ENCODE results near the gene RPS6KA4. TPM values are rescaled to one million over a fixed set of nuclear protein-coding genes. Genes with fewer than 3 reads are reported as not detected.

Gene RPS6KA4
- total and polyA plus RNA-seq, 2 of the 13 experiments (the other 11 are each of a cell fraction or from before 2014, with no cell fraction given) = 8.9 to 14.2 TPM

GRCh38 chr11:64317325-64317960 lies 41.5 kb upstream of the RPS6KA4 start, which contains the start of gene TRMT112 (continued):
- TF ChIP-seq NR3C1 (CRISPR knock-in tag; IDR thresholded peaks at IDR 0.05) (no peak), NFIB (CRISPR knock-in tag; IDR thresholded peaks at IDR 0.05; ENCODE audit: borderline replicate concordance) (no peak), SCMH1 (CRISPR knock-in tag; IDR thresholded peaks at IDR 0.05; ENCODE audit: borderline replicate concordance) (no peak), DNMT1 (CRISPR knock-in tag; IDR thresholded peaks at IDR 0.05) (0 out of 2 replicates have a peak, but pooled peaks have one; percentile 57), ZFYVE20 (CRISPR knock-in tag; IDR thresholded peaks at IDR 0.05; ENCODE audit: borderline replicate concordance, low read depth) (no peak), PRDM4 (CRISPR knock-in tag; IDR thresholded peaks at IDR 0.05; ENCODE audit: borderline replicate concordance) (no peak), MYNN (CRISPR knock-in tag; IDR thresholded peaks at IDR 0.05; ENCODE audit: low read depth) (peak; percentile 83; the same call in 1 of the 2 replicates), AHDC1 (CRISPR knock-in tag; IDR thresholded peaks at IDR 0.05; ENCODE audit: borderline replicate concordance) (no peak), ZSCAN9 (CRISPR knock-in tag; IDR thresholded peaks at IDR 0.05; ENCODE audit: borderline replicate concordance) (no peak), KDM6A (CRISPR knock-in tag; IDR thresholded peaks at IDR 0.05; ENCODE audit: low read depth) (no peak), ZNF281 (CRISPR knock-in tag; IDR thresholded peaks at IDR 0.05; ENCODE audit: borderline replicate concordance) (peak; percentile 51; the same call in 1 of the 2 replicates), ZNF3 (CRISPR knock-in tag; IDR thresholded peaks at IDR 0.05) (no peak), HOXA5 (CRISPR knock-in tag; IDR thresholded peaks at IDR 0.05) (no peak), ZNF746 (CRISPR knock-in tag; IDR thresholded peaks at IDR 0.05) (no peak), ZNF776 (CRISPR knock-in tag; IDR thresholded peaks at IDR 0.05) (peak; percentile 72; the same call in 1 of the 2 replicates)
- TF ChIP-seq, protein P1, sequence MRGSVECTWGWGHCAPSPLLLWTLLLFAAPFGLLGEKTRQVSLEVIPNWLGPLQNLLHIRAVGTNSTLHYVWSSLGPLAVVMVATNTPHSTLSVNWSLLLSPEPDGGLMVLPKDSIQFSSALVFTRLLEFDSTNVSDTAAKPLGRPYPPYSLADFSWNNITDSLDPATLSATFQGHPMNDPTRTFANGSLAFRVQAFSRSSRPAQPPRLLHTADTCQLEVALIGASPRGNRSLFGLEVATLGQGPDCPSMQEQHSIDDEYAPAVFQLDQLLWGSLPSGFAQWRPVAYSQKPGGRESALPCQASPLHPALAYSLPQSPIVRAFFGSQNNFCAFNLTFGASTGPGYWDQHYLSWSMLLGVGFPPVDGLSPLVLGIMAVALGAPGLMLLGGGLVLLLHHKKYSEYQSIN (CRISPR knock-in tag; IDR thresholded peaks at IDR 0.05; ENCODE audit: borderline replicate concordance) = no peak
